HFF-Myc (cell line): ENCODE data around the gene SLC12A7.

Experiments
- DNase-seq: peaks from one replicate; pipeline ENCODE4 v3.0.0-alpha.2; 2011; ENCODE audit warnings: low read depth; ENCODE audit errors: extremely low read depth
- H3K4me3 ChIP-seq: replicated peaks from 2 replicates; pipeline ENCODE4 v1.5.1; 2011; ENCODE audit warnings: low read depth, mild to moderate bottlenecking, control low read depth, low read length
- TF ChIP-seq, protein P1 (sequence below): IDR thresholded peaks from 2 replicates; pipeline ENCODE4 v1.5.1; 2012; ENCODE audit warnings: mild to moderate bottlenecking, low read depth, low read length, control low read depth; ENCODE audit errors: missing control alignments

SLC12A7 gene

DNA sequence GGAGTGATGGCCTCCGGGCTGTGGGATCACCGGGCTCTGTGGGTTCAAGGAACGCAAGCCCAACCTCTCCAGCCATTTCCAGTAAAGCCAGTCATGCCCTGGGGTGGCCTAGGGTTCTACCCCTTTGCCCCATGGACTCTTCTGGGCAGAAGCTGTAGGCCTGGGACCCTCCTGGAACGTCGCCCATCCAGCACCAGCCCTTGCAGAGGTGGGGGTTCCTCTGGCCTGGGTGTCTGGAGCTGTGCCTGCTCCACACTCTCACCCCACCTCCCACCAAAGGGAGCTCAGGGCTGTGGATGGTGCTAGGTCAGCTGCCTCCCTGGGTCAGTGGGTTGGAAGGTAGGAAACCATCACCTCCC lies 1.4 kb upstream of the SLC12A7 start:
- TF ChIP-seq, protein P1, sequence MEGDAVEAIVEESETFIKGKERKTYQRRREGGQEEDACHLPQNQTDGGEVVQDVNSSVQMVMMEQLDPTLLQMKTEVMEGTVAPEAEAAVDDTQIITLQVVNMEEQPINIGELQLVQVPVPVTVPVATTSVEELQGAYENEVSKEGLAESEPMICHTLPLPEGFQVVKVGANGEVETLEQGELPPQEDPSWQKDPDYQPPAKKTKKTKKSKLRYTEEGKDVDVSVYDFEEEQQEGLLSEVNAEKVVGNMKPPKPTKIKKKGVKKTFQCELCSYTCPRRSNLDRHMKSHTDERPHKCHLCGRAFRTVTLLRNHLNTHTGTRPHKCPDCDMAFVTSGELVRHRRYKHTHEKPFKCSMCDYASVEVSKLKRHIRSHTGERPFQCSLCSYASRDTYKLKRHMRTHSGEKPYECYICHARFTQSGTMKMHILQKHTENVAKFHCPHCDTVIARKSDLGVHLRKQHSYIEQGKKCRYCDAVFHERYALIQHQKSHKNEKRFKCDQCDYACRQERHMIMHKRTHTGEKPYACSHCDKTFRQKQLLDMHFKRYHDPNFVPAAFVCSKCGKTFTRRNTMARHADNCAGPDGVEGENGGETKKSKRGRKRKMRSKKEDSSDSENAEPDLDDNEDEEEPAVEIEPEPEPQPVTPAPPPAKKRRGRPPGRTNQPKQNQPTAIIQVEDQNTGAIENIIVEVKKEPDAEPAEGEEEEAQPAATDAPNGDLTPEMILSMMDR, result no peak
- DNase-seq, result no peak
- H3K4me3 ChIP-seq, result no peak overlapping the region

DNA sequence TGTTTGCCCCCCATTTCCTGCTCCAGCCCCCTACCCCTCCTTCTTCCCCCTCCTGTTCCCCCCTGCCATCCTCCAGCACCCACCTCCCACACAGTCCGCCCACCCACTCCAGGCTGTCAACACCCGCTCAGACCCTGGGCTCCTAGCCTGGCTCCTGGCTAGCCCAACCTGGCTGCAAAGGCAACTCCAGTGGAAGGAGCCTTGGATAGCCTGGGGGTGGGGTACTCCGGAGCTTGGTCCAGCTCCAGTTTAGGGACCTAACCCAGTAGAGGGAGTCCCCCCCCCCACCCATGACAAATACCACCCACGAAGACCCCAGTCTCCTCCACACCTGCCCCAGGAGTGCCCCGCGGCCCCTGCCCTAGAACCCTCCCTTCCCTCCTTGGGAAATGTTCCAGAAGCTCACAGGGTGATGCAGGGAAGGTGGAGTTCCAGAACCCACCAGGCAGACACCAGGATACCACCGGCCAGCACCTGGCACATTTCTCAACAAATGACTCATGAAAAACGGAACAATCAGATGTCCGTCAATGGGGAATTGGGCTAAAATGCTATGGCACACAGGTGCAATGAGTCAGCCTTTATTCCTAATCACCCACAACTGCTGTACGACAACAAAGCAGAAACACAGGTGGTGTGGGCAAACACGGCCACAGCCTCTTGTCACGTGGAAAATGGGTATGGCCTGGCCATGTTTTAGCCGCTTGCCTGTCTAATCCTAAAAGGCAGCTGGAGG lies 901 bp upstream of the SLC12A7 start:
- H3K4me3 ChIP-seq, result no peak overlapping the region
- no peak for DNase-seq

DNA sequence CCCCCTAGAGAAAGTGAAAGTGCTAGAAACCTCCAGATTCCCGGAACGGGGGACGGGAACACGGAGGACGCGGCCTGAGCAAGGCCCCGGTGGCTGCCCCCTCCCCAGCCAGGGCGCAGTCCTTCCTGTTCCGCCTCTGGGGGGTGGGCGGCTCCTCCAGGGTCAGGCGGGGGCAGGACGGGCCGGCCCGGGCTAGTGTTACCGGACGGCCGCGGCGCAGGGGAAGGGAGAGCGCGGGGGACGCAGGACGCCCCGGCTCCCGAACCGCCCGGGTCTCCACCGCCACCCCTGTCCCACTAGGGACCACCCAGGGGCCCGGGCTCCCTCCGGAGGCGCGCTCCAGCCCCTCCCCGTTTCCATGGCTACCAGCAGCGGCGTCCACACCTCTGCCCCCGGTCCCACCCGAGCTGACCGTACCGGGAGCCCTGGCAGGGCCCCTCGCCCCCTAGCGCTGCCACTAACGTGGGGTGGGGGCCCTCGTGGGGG lies 579 bp downstream of the SLC12A7 start:
- H3K4me3 ChIP-seq, result peak overlapping the region; percentile 63
- DNase-seq, result no peak
- TF ChIP-seq, protein P1, result no peak

More for the DNA sequence above, 901 bp upstream of the SLC12A7 start:
- TF ChIP-seq, protein P1, result no peak

DNA sequence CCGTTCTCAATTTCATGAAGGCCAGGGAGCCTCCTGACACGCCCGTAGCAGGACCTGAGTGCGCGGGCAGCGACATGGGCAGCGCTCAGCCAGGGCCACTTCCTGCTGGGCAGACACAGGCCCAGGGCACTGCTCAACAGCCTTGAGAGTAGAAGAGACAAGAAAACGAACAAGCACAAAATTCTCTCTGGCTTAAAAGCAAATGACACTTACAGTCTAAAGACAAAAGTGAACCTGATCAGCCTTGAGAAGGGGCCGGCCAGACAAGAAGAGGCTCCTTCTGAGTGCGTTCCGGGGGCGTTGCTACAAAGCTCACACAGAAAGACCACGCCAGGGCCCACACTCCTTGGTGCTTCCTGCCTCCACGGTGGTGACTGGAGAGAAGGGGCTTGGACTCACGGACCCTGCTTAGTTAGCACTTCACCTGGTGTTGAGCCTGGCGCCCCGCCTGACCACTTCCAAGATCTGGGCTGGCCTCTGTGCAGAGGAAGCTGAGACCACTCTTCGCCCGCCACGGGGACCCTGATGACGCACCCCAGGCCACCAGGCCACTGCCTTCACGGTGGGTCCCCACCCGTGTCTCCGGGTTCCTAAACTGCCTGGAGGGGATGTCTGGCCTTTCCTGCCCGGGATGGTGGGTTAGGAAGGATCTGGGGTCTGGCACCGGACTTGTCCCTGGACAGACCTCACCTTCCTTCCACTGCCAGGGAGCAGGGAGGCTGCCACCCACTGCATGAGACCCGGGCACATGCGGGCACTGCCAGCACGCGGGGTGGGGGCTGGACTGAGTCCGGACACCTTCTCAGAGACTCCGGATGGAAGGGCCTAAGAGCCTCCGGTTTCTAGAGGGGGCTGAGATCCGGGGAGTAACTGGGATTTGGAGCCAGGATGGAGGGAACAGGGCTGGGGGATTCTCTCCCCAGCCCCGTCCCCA lies 1.3 kb downstream of the SLC12A7 start:
- no peak for DNase-seq
- TF ChIP-seq, protein P1, result no peak
- peak overlapping the region; percentile 63 for H3K4me3 ChIP-seq

DNA sequence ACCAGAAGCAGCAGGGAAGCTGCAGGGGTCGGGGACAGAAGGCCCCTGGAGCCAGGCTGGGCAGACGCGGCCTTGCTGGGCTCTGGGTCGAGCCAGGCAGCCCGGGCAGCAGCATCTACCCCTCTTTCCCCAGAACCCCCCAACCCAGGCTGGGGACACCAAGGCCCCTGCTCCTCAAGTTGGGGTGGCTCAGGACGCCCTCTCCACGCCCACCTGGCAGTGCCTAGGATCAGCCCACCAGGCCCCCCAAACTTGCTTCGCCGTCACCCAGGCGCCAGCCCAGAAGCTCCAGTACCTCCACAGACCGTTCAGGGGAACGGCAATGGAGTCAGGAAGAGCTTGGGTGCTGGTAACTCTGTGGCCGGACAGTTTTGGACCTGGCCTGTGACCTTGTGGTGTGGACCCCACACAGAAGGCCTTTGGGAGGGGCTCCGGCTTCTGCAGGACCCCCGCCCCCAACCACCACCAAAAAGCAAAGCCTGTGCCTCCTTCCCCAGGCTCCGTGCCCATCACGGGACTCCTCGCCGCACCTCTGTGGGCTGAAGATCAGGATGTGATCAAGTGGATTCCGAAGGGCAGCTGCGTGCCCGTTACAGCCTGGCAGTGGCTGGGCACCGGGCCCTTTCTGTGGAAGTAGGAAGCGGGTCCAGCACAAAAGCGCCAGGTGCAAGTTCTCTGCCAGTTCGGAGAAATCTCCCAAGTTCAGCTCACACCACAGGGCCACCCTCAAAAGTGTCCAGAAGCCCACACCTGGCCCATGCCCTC lies 2.1 kb downstream of the SLC12A7 start:
- TF ChIP-seq, protein P1, result no peak
- no peak overlapping the region for H3K4me3 ChIP-seq
- DNase-seq, result no peak

DNA sequence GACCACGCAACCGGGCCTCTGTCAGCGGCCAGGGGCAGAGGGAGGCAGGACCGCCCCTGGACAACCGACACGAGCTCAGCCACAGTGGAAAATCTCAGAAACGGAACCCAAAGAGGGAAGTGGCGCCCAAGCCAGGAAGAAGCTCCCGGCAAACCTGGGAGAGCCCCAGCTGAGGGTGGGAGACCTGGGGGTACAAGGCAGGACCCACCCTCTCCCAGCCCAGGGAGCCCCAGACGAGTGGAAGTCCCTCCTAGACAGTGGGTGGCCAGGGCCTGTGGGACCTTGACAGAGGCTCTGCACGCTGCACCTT lies 3.0 kb downstream of the SLC12A7 start:
- DNase-seq, result no peak
- no peak overlapping the region for H3K4me3 ChIP-seq
- TF ChIP-seq, protein P1, result no peak
